K562 (cell line): ENCODE data around the gene PPP1R14C. TPM values are rescaled to one million over a fixed set of nuclear protein-coding genes. Genes with fewer than 3 reads are reported as not detected.

Experiments
- ATAC-seq: fragments of 200-7000 bp; cut with Tn5 transposase; 3 replicates; pipeline ENCODE4 v1.9.1; 2020; ENCODE audit warnings: moderate library complexity
- BruUV-seq: library from RNA; stranded (reverse); fragments of 400-500 nt; replicated peaks from 2 replicates; lab custom pipeline; 2021; lab: Mats Ljungman, UMichigan
- CTCF ChIA-PET: fragments of 300-600 bp; formaldehyde crosslinking; extraction: SDS; loops from one replicate; lab custom pipeline; 2021; ENCODE audit warnings: low intra/inter-chr PET ratio; lab: Yijun Ruan, JAX
- POLR2A ChIA-PET: fragments of 300-600, 350-650 bp; sonication (Branson Sonifier 250); formaldehyde crosslinking; extraction: SDS; loops from one replicate; lab custom pipeline; 2021; ENCODE audit warnings: antibody characterized with exemption, inconsistent platforms; lab: Yijun Ruan, JAX
- DNase-seq, 4 experiments: peaks; one replicate each; pipeline versions ENCODE4 v3.0.0 to v3.0.0-alpha.2; 2011 to 2018; ENCODE audit warnings: low spot score in 3 of 4, mixed read lengths in 3 of 4; ENCODE audit errors: extremely low read depth in 1 of 4
- FAIRE-seq: peaks from 2 replicates; lab custom pipeline; 2011; peaks lifted over from hg19 to GRCh38; lab: Jason Lieb, UNC
- H2AFZ ChIP-seq: 2 replicates; pipeline ENCODE4 v1.6.0; 2011; ENCODE audit warnings: low read depth, low read length, control low read depth, inconsistent platforms
- H3K27ac ChIP-seq: fragments of 200-600 bp; 3 replicates; pipeline ENCODE4 v1.8.0; 2011; ENCODE audit warnings: low read depth, mild to moderate bottlenecking, control low read depth, inconsistent platforms, low read length, moderate library complexity, mixed read lengths; ENCODE audit errors: extremely low read depth
- H3K27me3 ChIP-seq, 2 experiments: fragments of 300-600 bp in 1 of 2; 2 replicates in 1 of 2; 3 replicates in 1 of 2; pipeline versions ENCODE4 v1.6.0 to v1.8.0; 2011; ENCODE audit warnings: inconsistent platforms in 2 of 2, low read length in 2 of 2, mild to moderate bottlenecking in 1 of 2, mixed read lengths in 1 of 2, moderate library complexity in 1 of 2; ENCODE audit not compliant: control insufficient read depth in 2 of 2, insufficient read depth in 2 of 2
- H3K36me3 ChIP-seq: fragments of 300-600 bp; 3 replicates; pipeline ENCODE4 v1.8.0; 2011; ENCODE audit warnings: mild to moderate bottlenecking, low read length, inconsistent platforms; ENCODE audit not compliant: control insufficient read depth, insufficient read depth
- H3K4me1 ChIP-seq, 2 experiments: fragments of 200-600 bp in 1 of 2; replicated peaks in 1 of 2; 2 replicates in 1 of 2; 3 replicates in 1 of 2; pipeline versions ENCODE4 v1.5.1 to v1.8.0; 2011; ENCODE audit warnings: inconsistent platforms in 2 of 2, low read length in 2 of 2, mild to moderate bottlenecking in 1 of 2, mixed read lengths in 1 of 2, moderate library complexity in 1 of 2; ENCODE audit not compliant: control insufficient read depth in 2 of 2, insufficient read depth in 2 of 2
- H3K4me2 ChIP-seq: 2 replicates; pipeline ENCODE4 v1.6.1; 2011; ENCODE audit warnings: low read length, control low read depth, inconsistent platforms, mixed read lengths; ENCODE audit not compliant: insufficient read depth
- H3K4me3 ChIP-seq: fragments of 200-600 bp; sonication (generic), shearing (Covaris generic); 2 replicates; pipeline ENCODE4 v1.5.1; 2016; ENCODE audit warnings: control low read depth, inconsistent platforms
- H3K79me2 ChIP-seq: fragments of 200-600 bp; 3 replicates; pipeline ENCODE4 v1.8.0; 2011; ENCODE audit warnings: low read length, inconsistent platforms; ENCODE audit not compliant: control insufficient read depth, insufficient read depth
- H3K9ac ChIP-seq, 2 experiments: 2 replicates each; pipeline versions ENCODE4 v1.6.0 to v1.6.1; 2011; ENCODE audit warnings: low read depth in 2 of 2, low read length in 2 of 2, control low read depth in 1 of 2, inconsistent platforms in 1 of 2, mild to moderate bottlenecking in 1 of 2, mixed read lengths in 1 of 2; ENCODE audit not compliant: insufficient read depth in 1 of 2
- H3K9me1 ChIP-seq: one replicate; pipeline ENCODE4 v1.6.0; 2011; ENCODE audit warnings: inconsistent platforms, mild to moderate bottlenecking, low read length, moderate library complexity; ENCODE audit not compliant: control insufficient read depth, insufficient read depth
- H3K9me3 ChIP-seq: replicated peaks from 2 replicates; pipeline ENCODE4 v1.5.1; 2011; ENCODE audit warnings: low read depth, low read length, inconsistent platforms; ENCODE audit not compliant: control insufficient read depth, insufficient read depth
- H4K20me1 ChIP-seq: replicated peaks from 2 replicates; pipeline ENCODE4 v1.6.1; 2011; ENCODE audit warnings: low read length, inconsistent platforms, mixed read lengths; ENCODE audit not compliant: control insufficient read depth, insufficient read depth
- ARHGAP35 ChIP-seq: fragments of 450-650 bp; IDR thresholded peaks from 2 replicates; pipeline ENCODE4 v1.6.1; 2018; ENCODE audit not compliant: partially characterized antibody
- E2F6 ChIP-seq, 2 experiments: IDR thresholded peaks; 2 replicates each; pipeline ENCODE4 v1.6.1; 2011; ENCODE audit warnings: borderline replicate concordance in 1 of 2, control low read depth in 1 of 2, low read depth in 1 of 2, low read length in 1 of 2, mild to moderate bottlenecking in 1 of 2, mixed read lengths in 1 of 2, moderate library complexity in 1 of 2; ENCODE audit not compliant: insufficient read depth in 1 of 2, insufficient read length in 1 of 2, poor library complexity in 1 of 2, severe bottlenecking in 1 of 2; ENCODE audit errors: extremely low read depth in 1 of 2
- HDAC6 ChIP-seq: IDR thresholded peaks from 2 replicates; pipeline ENCODE4 v1.6.1; 2012; ENCODE audit warnings: low read depth, mild to moderate bottlenecking, control low read depth, inconsistent platforms, low read length, moderate library complexity
- NELFE ChIP-seq: IDR thresholded peaks from 2 replicates; pipeline ENCODE4 v1.6.1; 2011; ENCODE audit warnings: mild to moderate bottlenecking; ENCODE audit not compliant: insufficient read depth, insufficient read length
- NRF1 ChIP-seq, 2 experiments: fragments of 450-650 bp; IDR thresholded peaks in 1 of 2; conservative IDR thresholded peaks in 1 of 2; 2 replicates each; pipeline ENCODE4 v1.6.1; 2014; ENCODE audit warnings: mild to moderate bottlenecking in 2 of 2
- POLR3G ChIP-seq: IDR thresholded peaks from 2 replicates; pipeline ENCODE4 v1.6.1; 2011; ENCODE audit not compliant: insufficient read length, insufficient replicate concordance; ENCODE audit errors: extremely low read depth
- SMARCC2 ChIP-seq: fragments of 450-650 bp; IDR thresholded peaks from 2 replicates; pipeline ENCODE4 v1.6.1; 2017; ENCODE audit warnings: antibody characterized with exemption, moderate library complexity, mild to moderate bottlenecking, low read depth
- ZBTB12 ChIP-seq: fragments of 250-450 bp; sonication (Bioruptor Pico); IDR thresholded peaks from 2 replicates; pipeline ENCODE4 v1.4.0; 2020
- ZBTB5 ChIP-seq: fragments of 450-650 bp; IDR thresholded peaks from 2 replicates; pipeline ENCODE4 v1.6.1; 2017; ENCODE audit warnings: antibody characterized with exemption
- ZNF699 ChIP-seq: fragments of 250-450 bp; sonication (Bioruptor Pico); IDR thresholded peaks from 2 replicates; pipeline ENCODE4 v1.8.0; 2021; ENCODE audit warnings: mild to moderate bottlenecking, moderate library complexity; ENCODE audit not compliant: insufficient replicate concordance
- ZNF76 ChIP-seq: fragments of 250-450 bp; sonication (Bioruptor Pico); IDR thresholded peaks from 2 replicates; pipeline ENCODE4 v1.4.0; 2020; ENCODE audit warnings: mild to moderate bottlenecking, moderate library complexity, borderline replicate concordance
- WGBS: fragments of 100-300 bp; shearing (Covaris generic); methylation state at CpG from one replicate; pipeline ENCODE4 v1.1.6; 2016; ENCODE audit warnings: low coverage, mixed read lengths; ENCODE audit not compliant: insufficient coverage; ENCODE audit errors: missing lambda C conversion rate; 5-methylcytosine and 5-hydroxymethylcytosine counted together
- in situ Hi-C: fragments of 300-500 bp; cut with MboI; formaldehyde crosslinking; loops from 4 replicates; pipeline ENCODE4 v1.15.0; 2018; ENCODE audit warnings: inconsistent platforms, mixed read lengths
- intact Hi-C: fragments of 100-400 bp; cut with micrococcal nuclease; formaldehyde crosslinking; loops from 2 replicates; pipeline ENCODE4 v1.14.2; 2022
- polyA plus RNA-seq, 8 experiments: library from polyadenylated mRNA; depleted of rRNA in 4 of 8; stranded (reverse) in 5 of 8; unstranded in 3 of 8; fragments of >200 nt; fragmentation: Nextera tagmentation in 2 of 8; fragmentation: Illumina TruSeq in 1 of 8; extraction: Ambion mirVana in 2 of 8; extraction: Trizol in 1 of 8; gene quantifications; 2 replicates each; pipeline versions ENCODE4 v1.2.1 to v1.2.3, GENCODE V29; 2011 to 2014; ENCODE audit warnings: inconsistent platforms in 1 of 8, missing spikeins in 1 of 8
- total RNA-seq, 7 experiments: library from RNA; depleted of rRNA in 6 of 7; stranded (reverse); fragments of >200 nt in 6 of 7; fragmentation: Illumina TruSeq in 2 of 7; extraction: Trizol in 2 of 7; gene quantifications; 2 replicates each; pipeline versions ENCODE4 v1.2.1 to v1.2.3, GENCODE V29; 2011 to 2021; ENCODE audit warnings: low replicate concordance in 1 of 7

PPP1R14C gene
- total and polyA plus RNA-seq, 9 of the 15 experiments (the other 6 are each of a cell fraction or from before 2014, with no cell fraction given) = 4.5 to 16.6 (median 11.9) TPM

GRCh38 chr6:150134280-150134920 lies 8.4 kb upstream of the PPP1R14C start:
- FAIRE-seq (no peak), DNase-seq (no peak), ATAC-seq (0 out of 3 replicates have a peak, but pooled peaks have one; percentile 30)
- H3K9me1 ChIP-seq = no peaks in the 10 kb centered on the region
- no peaks in the 10 kb centered on the region for H3K79me2 ChIP-seq
- no peak overlapping the region for H3K4me3 ChIP-seq
- no peak overlapping the region for H3K4me2 ChIP-seq
- no peaks in the 10 kb centered on the region for H3K9me3 ChIP-seq
- ChIA-PET POLR2A (interaction anchor here (0.5 to 1.4 kb wide), 7 partner anchors 9 to 202 kb away, joined by 3 to 6 read pairs (median 3); no protein-coding TSS in a partner anchor), CTCF (no interaction called here)
- no TSS peak for BruUV-seq
- H2AFZ ChIP-seq = no peak overlapping the region
- no peak overlapping the region for H3K9ac ChIP-seq
- H3K36me3 ChIP-seq = no peaks in the 10 kb centered on the region
- TF ChIP-seq ZBTB5 (no peak), ZNF699 (CRISPR knock-in tag) (no peak), SMARCC2 (no peak), ZNF76 (CRISPR knock-in tag) (no peak), E2F6 (IDR thresholded peaks at IDR 0.05; ENCODE audit: borderline replicate concordance in 1 of 2, extremely low read depth in 1 of 2, insufficient read depth in 1 of 2, insufficient read length in 1 of 2, low read depth in 1 of 2, low read length in 1 of 2, poor library complexity in 1 of 2, severe bottlenecking in 1 of 2) (peak in 1 of 2 experiments; percentile 9), ZBTB12 (no peak), NRF1 (conservative IDR thresholded peaks at IDR 0.05 in 1 of 2, IDR thresholded peaks at IDR 0.05 in 1 of 2) (0 out of 4 replicates have a peak, but pooled peaks of 1 of the 2 experiments have one; percentile 0), ARHGAP35 (no peak), POLR3G (no peak), HDAC6 (no peak), NELFE (no peak)
- no peak overlapping the region for H3K27ac ChIP-seq
- no peaks in the 10 kb centered on the region; a peak in 1 of 5 replicates for H3K4me1 ChIP-seq
- in situ Hi-C loops (no loop called here), intact Hi-C loops (no loop called here)
- no peaks in the 10 kb centered on the region for H4K20me1 ChIP-seq
- 0 out of 5 replicates have a peak, but pooled peaks cover 0 to 8% of the 10 kb centered on the region in 2 experiments for H3K27me3 ChIP-seq
- WGBS = 24% methylated on average over 7 of the region's 7 CpGs
